GM19455 (cell line): Measurements from ENCODE around the gene CCDC121.
"Not testable (repeated sequence)": the region's sequence is repeated elsewhere in the genome, so short reads cannot be mapped to it uniquely, and the experiment has no call there.

ENCODE experiments used
- ATAC-seq: cut with Tn5 transposase; IDR thresholded peaks from one replicate; pipeline ENCODE4 v1.9.1; 2021; ENCODE audit not compliant: unreplicated experiment

Gene CCDC121

GRCh38 chr2:27638037-27638637 lies 9.3 kb upstream of the CCDC121 start:
- ATAC-seq, result no peak

GRCh38 chr2:27636766-27637165 lies 8.0 kb upstream of the CCDC121 start:
- no peak for ATAC-seq

GRCh38 chr2:27634291-27634690 lies 5.5 kb upstream of the CCDC121 start:
- no peak for ATAC-seq

- not testable (repeated sequence) for ATAC-seq
Measured at GRCh38 chr2:27630257-27630656, 1.4 kb upstream of the CCDC121 start.

- ATAC-seq, result peak; percentile 36
Measured at GRCh38 chr2:27627963-27628766, 647 bp downstream of the CCDC121 start.

GRCh38 chr2:27626921-27627320 lies 1.9 kb downstream of the CCDC121 start:
- not testable (repeated sequence) for ATAC-seq

- not testable (repeated sequence) for ATAC-seq
Measured at GRCh38 chr2:27626323-27626722, 2.5 kb downstream of the CCDC121 start.

GRCh38 chr2:27624943-27625342 lies 3.9 kb downstream of the CCDC121 start:
- no peak for ATAC-seq

- ATAC-seq, result no peak
Measured at GRCh38 chr2:27622921-27623384, 5.9 kb downstream of the CCDC121 start.

GRCh38 chr2:27621524-27621923 lies 7.3 kb downstream of the CCDC121 start:
- no peak for ATAC-seq

GRCh38 chr2:27615316-27615715 lies 13.5 kb downstream of the CCDC121 start:
- ATAC-seq, result no peak

GRCh38 chr2:27613985-27614384 lies 14.8 kb downstream of the CCDC121 start:
- ATAC-seq, result no peak

- ATAC-seq, result no peak
Measured at GRCh38 chr2:27606611-27607010, 22.2 kb downstream of the CCDC121 start.

GRCh38 chr2:27596627-27597026 lies 32.2 kb downstream of the CCDC121 start:
- ATAC-seq, result no peak

GRCh38 chr2:27595412-27595811 lies 33.4 kb downstream of the CCDC121 start:
- ATAC-seq, result not testable (repeated sequence)

GRCh38 chr2:27594020-27594703 lies 34.6 kb downstream of the CCDC121 start:
- ATAC-seq, result not testable (repeated sequence)

GRCh38 chr2:27593240-27593639 lies 35.6 kb downstream of the CCDC121 start:
- no peak for ATAC-seq

- no peak for ATAC-seq
Measured at GRCh38 chr2:27591745-27592144, 37.1 kb downstream of the CCDC121 start.

- no peak for ATAC-seq
Measured at GRCh38 chr2:27588308-27588707, 40.5 kb downstream of the CCDC121 start.

- ATAC-seq, result no peak
Measured at GRCh38 chr2:27587025-27587424, 41.8 kb downstream of the CCDC121 start.

GRCh38 chr2:27584597-27584996 lies 44.2 kb downstream of the CCDC121 start:
- no peak for ATAC-seq

GRCh38 chr2:27583390-27583915 lies 45.4 kb downstream of the CCDC121 start:
- ATAC-seq, result no peak
